H1 (cell line): ENCODE data around the gene ISL2.

Experiments used
- BRCA1 ChIP-seq: IDR thresholded peaks from 2 replicates; pipeline ENCODE4 v1.6.1; 2012; ENCODE audit warnings: low read depth, low read length, improper control_type of control experiment
- EP300 ChIP-seq, 2 experiments: IDR thresholded peaks; 1 replicate in 1 of 2; 2 replicates in 1 of 2; pipeline ENCODE4 v1.6.1; 2011 to 2012; ENCODE audit warnings: low read depth in 2 of 2, low read length in 2 of 2, mild to moderate bottlenecking in 2 of 2, borderline replicate concordance in 1 of 2, inconsistent platforms in 1 of 2, moderate library complexity in 1 of 2
- EZH2 ChIP-seq: fragments of 200-600 bp; sonication (generic); IDR thresholded peaks from 2 replicates; pipeline ENCODE4 v1.7.1; 2012; ENCODE audit warnings: low read depth, mild to moderate bottlenecking, moderate library complexity, low read length, inconsistent platforms; ENCODE audit not compliant: severe bottlenecking
- GABPA ChIP-seq: IDR thresholded peaks from 2 replicates; pipeline ENCODE4 v1.6.1; 2011; ENCODE audit warnings: mild to moderate bottlenecking, low read length, moderate library complexity, borderline replicate concordance; ENCODE audit not compliant: insufficient read depth
- HDAC6 ChIP-seq: IDR thresholded peaks from one replicate; pipeline ENCODE4 v1.7.1; 2012; ENCODE audit warnings: low read depth, mild to moderate bottlenecking, inconsistent platforms, low read length, moderate library complexity
- POLR2AphosphoS5 ChIP-seq: IDR thresholded peaks from 2 replicates; pipeline ENCODE4 v1.6.1; 2011; ENCODE audit warnings: low read depth, low read length
- SP1 ChIP-seq: IDR thresholded peaks from 2 replicates; pipeline ENCODE4 v1.6.1; 2011; ENCODE audit warnings: low read depth, low read length
- TF ChIP-seq, protein P1 (sequence below), 3 experiments: IDR thresholded peaks; 1 replicate in 2 of 3; 2 replicates in 1 of 3; pipeline versions ENCODE4 v1.5.1 to v1.6.1; 2011; ENCODE audit warnings: low read length in 3 of 3, mild to moderate bottlenecking in 3 of 3, inconsistent platforms in 2 of 3, low read depth in 1 of 3, moderate library complexity in 1 of 3; ENCODE audit not compliant: insufficient read depth in 1 of 3; ENCODE audit errors: control extremely low read depth in 1 of 3

DNA sequence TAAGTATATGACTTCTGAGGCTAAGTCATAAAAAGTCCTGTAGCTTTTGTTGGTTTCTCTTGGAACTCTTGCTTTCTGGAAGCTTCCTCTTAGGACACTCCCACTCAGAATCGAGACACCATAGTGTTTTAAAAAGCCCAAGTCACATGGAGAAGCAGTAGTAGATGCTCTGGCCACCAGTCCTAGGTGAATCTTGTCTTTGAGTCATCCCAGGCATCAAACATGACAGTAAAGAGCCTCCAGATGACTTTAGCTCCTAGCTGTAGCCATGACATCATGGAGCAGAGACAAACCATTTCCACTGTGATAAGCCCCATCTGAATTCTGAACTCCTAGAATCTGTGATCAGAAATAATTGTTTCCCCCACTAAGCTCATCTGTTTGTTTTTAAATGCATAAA, 42.1 kb downstream of the ISL2 start:
- TF ChIP-seq POLR2AphosphoS5 (no peak), EZH2 (no peak), GABPA (no peak), SP1 (no peak), EP300 (IDR thresholded peaks at IDR 0.05; ENCODE audit: borderline replicate concordance in 1 of 2, low read depth in 2 of 2, low read length in 2 of 2) (no peak), HDAC6 (no peak), BRCA1 (no peak)
- TF ChIP-seq, protein P1, sequence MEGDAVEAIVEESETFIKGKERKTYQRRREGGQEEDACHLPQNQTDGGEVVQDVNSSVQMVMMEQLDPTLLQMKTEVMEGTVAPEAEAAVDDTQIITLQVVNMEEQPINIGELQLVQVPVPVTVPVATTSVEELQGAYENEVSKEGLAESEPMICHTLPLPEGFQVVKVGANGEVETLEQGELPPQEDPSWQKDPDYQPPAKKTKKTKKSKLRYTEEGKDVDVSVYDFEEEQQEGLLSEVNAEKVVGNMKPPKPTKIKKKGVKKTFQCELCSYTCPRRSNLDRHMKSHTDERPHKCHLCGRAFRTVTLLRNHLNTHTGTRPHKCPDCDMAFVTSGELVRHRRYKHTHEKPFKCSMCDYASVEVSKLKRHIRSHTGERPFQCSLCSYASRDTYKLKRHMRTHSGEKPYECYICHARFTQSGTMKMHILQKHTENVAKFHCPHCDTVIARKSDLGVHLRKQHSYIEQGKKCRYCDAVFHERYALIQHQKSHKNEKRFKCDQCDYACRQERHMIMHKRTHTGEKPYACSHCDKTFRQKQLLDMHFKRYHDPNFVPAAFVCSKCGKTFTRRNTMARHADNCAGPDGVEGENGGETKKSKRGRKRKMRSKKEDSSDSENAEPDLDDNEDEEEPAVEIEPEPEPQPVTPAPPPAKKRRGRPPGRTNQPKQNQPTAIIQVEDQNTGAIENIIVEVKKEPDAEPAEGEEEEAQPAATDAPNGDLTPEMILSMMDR (IDR thresholded peaks at IDR 0.05; ENCODE audit: control extremely low read depth in 1 of 3, insufficient read depth in 1 of 3, low read depth in 1 of 3, low read length in 3 of 3), result no peak
